Measurements from ENCODE around the gene FOXK1. TPM values are rescaled to one million over a fixed set of nuclear protein-coding genes. Genes with fewer than 3 reads are reported as not detected.

FOXK1 gene
- total and polyA plus RNA-seq, 9 donors = 5.8 to 43.9 (median 32.6) TPM

DNA sequence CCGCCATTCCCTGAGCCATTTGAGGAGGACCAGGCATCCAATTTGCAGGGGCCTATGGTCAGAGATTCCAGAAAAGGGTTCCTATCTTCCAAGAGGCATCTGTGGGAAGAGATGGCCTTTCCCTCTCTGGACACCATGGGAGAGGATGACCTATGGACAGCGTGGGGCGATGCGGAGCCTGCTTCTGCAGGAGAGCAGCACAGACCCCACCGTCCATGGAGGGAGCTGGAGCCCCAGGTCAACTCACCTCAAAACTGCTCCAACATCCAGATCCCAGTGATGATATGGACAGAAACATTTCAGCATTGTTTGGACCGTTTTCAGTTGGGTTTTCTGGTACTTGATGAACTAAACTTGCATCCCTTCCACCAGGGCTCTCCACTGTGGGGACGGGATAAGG, 34.0 kb upstream of the FOXK1 start:
- no peak overlapping the region for H3K4me3 ChIP-seq
- H3K4me1 ChIP-seq (ENCODE audit: insufficient read depth) = no peaks in the 10 kb centered on the region
- no peak for DNase-seq
- TF ChIP-seq EP300 (IDR thresholded peaks at IDR 0.05) = no peak
- TF ChIP-seq, protein P1, sequence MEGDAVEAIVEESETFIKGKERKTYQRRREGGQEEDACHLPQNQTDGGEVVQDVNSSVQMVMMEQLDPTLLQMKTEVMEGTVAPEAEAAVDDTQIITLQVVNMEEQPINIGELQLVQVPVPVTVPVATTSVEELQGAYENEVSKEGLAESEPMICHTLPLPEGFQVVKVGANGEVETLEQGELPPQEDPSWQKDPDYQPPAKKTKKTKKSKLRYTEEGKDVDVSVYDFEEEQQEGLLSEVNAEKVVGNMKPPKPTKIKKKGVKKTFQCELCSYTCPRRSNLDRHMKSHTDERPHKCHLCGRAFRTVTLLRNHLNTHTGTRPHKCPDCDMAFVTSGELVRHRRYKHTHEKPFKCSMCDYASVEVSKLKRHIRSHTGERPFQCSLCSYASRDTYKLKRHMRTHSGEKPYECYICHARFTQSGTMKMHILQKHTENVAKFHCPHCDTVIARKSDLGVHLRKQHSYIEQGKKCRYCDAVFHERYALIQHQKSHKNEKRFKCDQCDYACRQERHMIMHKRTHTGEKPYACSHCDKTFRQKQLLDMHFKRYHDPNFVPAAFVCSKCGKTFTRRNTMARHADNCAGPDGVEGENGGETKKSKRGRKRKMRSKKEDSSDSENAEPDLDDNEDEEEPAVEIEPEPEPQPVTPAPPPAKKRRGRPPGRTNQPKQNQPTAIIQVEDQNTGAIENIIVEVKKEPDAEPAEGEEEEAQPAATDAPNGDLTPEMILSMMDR (IDR thresholded peaks at IDR 0.05) = no peak
- H3K36me3 ChIP-seq = no peaks in the 10 kb centered on the region
- no peaks in the 10 kb centered on the region for H3K27me3 ChIP-seq
- no peaks in the 10 kb centered on the region for H3K9me3 ChIP-seq
- intact Hi-C loops (cut with DNase I) = no loop called here
- no peak overlapping the region for H3K27ac ChIP-seq
- WGBS, 3 donors = 93 to 94% (median 93%) methylated on average over 7 of the region's 7 CpGs

DNA sequence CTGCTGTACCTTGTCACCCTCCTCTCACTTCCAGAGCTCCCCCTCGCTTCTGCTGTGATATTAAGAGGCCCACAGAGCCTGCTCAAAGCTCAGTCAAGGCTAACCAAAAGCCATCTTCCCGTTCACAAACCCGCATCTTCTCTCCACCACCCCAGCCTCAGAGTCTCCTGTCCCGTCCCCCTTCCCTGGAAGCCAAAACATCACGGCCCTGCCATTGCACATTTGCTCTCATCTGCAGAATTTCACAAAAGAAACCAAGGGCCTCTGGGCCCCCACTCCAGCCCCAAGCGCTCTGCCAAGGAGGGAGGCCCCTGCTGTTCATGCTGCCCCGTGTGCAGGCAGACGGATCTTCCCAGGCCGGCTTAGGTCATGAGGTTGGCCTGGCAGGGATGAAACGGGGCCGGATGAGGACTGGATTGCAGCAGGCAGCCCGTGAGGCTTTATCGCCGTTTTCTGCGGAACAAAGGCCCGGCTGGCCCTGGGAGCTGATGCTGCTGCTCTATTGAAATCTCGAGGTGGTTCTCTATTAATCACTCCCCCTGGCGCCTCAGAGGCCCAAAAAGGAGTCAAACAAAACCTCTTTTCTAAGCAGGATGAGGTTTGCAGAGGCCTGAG, 31.6 kb upstream of the FOXK1 start:
- Histone ChIP-seq H3K27me3 (no peaks in the 10 kb centered on the region), H3K4me1 (ENCODE audit: insufficient read depth) (no peaks in the 10 kb centered on the region), H3K36me3 (no peaks in the 10 kb centered on the region), H3K27ac (peak overlapping the region in 1 of 2 donors; percentile 40), H3K9me3 (no peaks in the 10 kb centered on the region), H3K4me3 (no peak overlapping the region)
- intact Hi-C loops (cut with DNase I) = no loop called here
- TF ChIP-seq POLR2A (IDR thresholded peaks at IDR 0.05) (no peak), EP300 (IDR thresholded peaks at IDR 0.05) (no peak)
- TF ChIP-seq, protein P1 (IDR thresholded peaks at IDR 0.05) = no peak
- DNase-seq = peak; percentile 35 to 75 (median 53)
- 31 to 37% (median 31%) methylated on average over 18 of the region's 18 CpGs for WGBS, 3 donors

DNA sequence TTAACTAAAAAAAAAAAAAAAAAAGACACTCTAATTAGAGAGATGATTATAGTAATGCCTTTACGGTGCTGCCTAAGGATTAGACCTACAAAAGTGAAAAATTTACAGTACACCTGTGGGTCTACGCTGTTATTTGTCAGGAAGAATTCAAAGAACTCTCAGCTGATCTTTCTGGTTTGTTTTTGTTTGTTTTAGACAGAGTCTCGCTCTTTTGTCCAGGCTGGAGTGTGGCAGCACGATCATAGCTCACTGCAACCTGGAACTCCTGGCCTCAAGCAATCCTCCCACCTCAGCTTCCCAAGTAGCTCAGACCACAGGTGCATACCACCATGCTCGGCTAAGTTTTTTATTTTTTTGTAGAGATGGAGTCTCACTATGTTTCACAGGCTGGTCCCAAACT, 28.3 kb upstream of the FOXK1 start:
- no peaks in the 10 kb centered on the region for H3K36me3 ChIP-seq
- intact Hi-C loops (cut with DNase I) = no loop called here
- DNase-seq = no peak
- H3K27me3 ChIP-seq = no peaks in the 10 kb centered on the region
- TF ChIP-seq EP300 (IDR thresholded peaks at IDR 0.05) (no peak), POLR2A (IDR thresholded peaks at IDR 0.05) (no peak)
- TF ChIP-seq, protein P1 (IDR thresholded peaks at IDR 0.05) = no peak
- no peak overlapping the region for H3K27ac ChIP-seq
- H3K9me3 ChIP-seq = no peaks in the 10 kb centered on the region
- H3K4me1 ChIP-seq (ENCODE audit: insufficient read depth) = no peaks in the 10 kb centered on the region
- no peak overlapping the region for H3K4me3 ChIP-seq
- WGBS, 3 donors = 92 to 95% (median 95%) methylated on average over 5 of the region's 5 CpGs

DNA sequence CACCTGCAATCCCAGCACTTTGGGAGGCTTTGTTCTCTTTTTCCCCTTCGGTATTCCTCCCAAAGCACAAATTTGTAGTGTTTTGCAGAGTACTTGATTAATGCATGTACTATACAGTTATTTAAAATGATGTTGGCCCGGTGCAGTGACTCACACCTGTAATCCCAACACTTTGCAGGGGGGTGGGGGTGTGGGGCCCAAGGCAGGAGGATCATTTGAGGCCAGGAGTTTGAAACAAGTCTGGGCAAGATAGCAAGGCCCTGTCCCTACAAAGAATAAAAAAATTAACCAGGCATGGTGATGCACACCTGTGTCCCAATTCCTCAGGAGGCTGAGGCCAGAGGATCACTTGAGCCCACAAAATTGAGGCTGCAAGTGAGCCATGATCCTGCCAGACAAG, 26.8 kb upstream of the FOXK1 start:
- intact Hi-C loops (cut with DNase I) = no loop called here
- 94 to 95% (median 94%) methylated on average over 2 of the region's 2 CpGs for whole genome bisulfite sequencing, 3 donors

More for the DNA sequence above, 26.8 kb upstream of the FOXK1 start:
- no peak for DNase-seq
- Histone ChIP-seq H3K36me3 (no peaks in the 10 kb centered on the region), H3K27ac (no peak overlapping the region), H3K9me3 (no peaks in the 10 kb centered on the region), H3K4me3 (no peak overlapping the region), H3K4me1 (ENCODE audit: insufficient read depth) (no peaks in the 10 kb centered on the region), H3K27me3 (no peaks in the 10 kb centered on the region)
- TF ChIP-seq EP300 (IDR thresholded peaks at IDR 0.05) (no peak), POLR2A (IDR thresholded peaks at IDR 0.05) (no peak)
- TF ChIP-seq, protein P1 (IDR thresholded peaks at IDR 0.05) = no peak

Measured in ovary (tissue), 9 donors.